GM21723 (cell line): Measurements from ENCODE around the gene GPR55.

Experiments used
- ATAC-seq: cut with Tn5 transposase; IDR thresholded peaks from one replicate; pipeline ENCODE4 v1.9.1; 2021; ENCODE audit warnings: mild to moderate bottlenecking, moderate library complexity; ENCODE audit not compliant: unreplicated experiment

Gene GPR55

GRCh38 chr2:230886206-230886605 is 38.8 kb downstream of the GPR55 start:
- no peak for ATAC-seq

GRCh38 chr2:230885463-230886130 is 39.4 kb downstream of the GPR55 start:
- ATAC-seq = no peak

- ATAC-seq = no peak
These were observed 43.2 kb downstream of the GPR55 start for GRCh38 chr2:230881840-230882239.

GRCh38 chr2:230879891-230880290 is 45.2 kb downstream of the GPR55 start:
- ATAC-seq = no peak

- ATAC-seq = no peak
These were observed 45.7 kb downstream of the GPR55 start for GRCh38 chr2:230879271-230879882.

- no peak for ATAC-seq
These were observed 46.3 kb downstream of the GPR55 start for GRCh38 chr2:230878599-230879188.

GRCh38 chr2:230877759-230878598 is 47.1 kb downstream of the GPR55 start:
- no peak for ATAC-seq

- ATAC-seq = no peak
These were observed 47.8 kb downstream of the GPR55 start for GRCh38 chr2:230877116-230877758.

- no peak for ATAC-seq
These were observed 49.4 kb downstream of the GPR55 start for GRCh38 chr2:230875347-230876315.

GRCh38 chr2:230874876-230875275 is 50.2 kb downstream of the GPR55 start:
- no peak for ATAC-seq

GRCh38 chr2:230874456-230874855 is 50.6 kb downstream of the GPR55 start:
- no peak for ATAC-seq

- peak; percentile 81 for ATAC-seq
These were observed 51.2 kb downstream of the GPR55 start for GRCh38 chr2:230873661-230874401.

GRCh38 chr2:230872968-230873660 is 51.9 kb downstream of the GPR55 start:
- peak; percentile 69 for ATAC-seq

GRCh38 chr2:230872151-230872967 is 52.7 kb downstream of the GPR55 start:
- no peak for ATAC-seq

- no peak for ATAC-seq
These were observed 53.5 kb downstream of the GPR55 start for GRCh38 chr2:230871361-230872150.

- ATAC-seq = no peak
These were observed 54.3 kb downstream of the GPR55 start for GRCh38 chr2:230870544-230871360.
